Parathyroid adenoma (tissue), 2 donors: ENCODE results near the gene TSR2.
A peak's percentile ranks its signal among the peaks of the same experiment; 100 is the strongest.

Experiments
- H2AFZ ChIP-seq: fragments of 300-600 bp; sonication (generic); one replicate; pipeline ENCODE4 v1.7.0; 2017; ENCODE audit warnings: antibody characterized with exemption, mild to moderate bottlenecking
- H3K27ac ChIP-seq: fragments of 300-600 bp; sonication (generic); one replicate; pipeline ENCODE4 v1.7.0; 2017
- H3K27me3 ChIP-seq: fragments of 300-600 bp; sonication (generic); one replicate; pipeline ENCODE4 v1.7.0; 2017; ENCODE audit warnings: low read length; ENCODE audit not compliant: control insufficient read depth, insufficient read depth
- H3K36me3 ChIP-seq: fragments of 300-600 bp; sonication (generic); one replicate; pipeline ENCODE4 v1.7.0; 2017; ENCODE audit warnings: low read length; ENCODE audit not compliant: control insufficient read depth, insufficient read depth
- H3K4me1 ChIP-seq: fragments of 300-600 bp; sonication (generic); one replicate; pipeline ENCODE4 v1.7.0; 2017; ENCODE audit warnings: control low read depth
- H3K4me2 ChIP-seq: fragments of 300-600 bp; sonication (generic); one replicate; pipeline ENCODE4 v1.7.0; 2017; ENCODE audit warnings: low read length
- H3K4me3 ChIP-seq: fragments of 300-600 bp; sonication (generic); one replicate; pipeline ENCODE4 v1.7.0; 2017; ENCODE audit warnings: low read depth, low read length
- H3K79me2 ChIP-seq: fragments of 300-600 bp; sonication (generic); one replicate; pipeline ENCODE4 v1.7.0; 2017; ENCODE audit warnings: control low read depth
- H3K9ac ChIP-seq: fragments of 300-600 bp; sonication (generic); one replicate; pipeline ENCODE4 v1.7.0; 2017; ENCODE audit warnings: mild to moderate bottlenecking
- H3K9me3 ChIP-seq: fragments of 300-600 bp; sonication (generic); one replicate; pipeline ENCODE4 v1.7.0; 2017; ENCODE audit warnings: low read length; ENCODE audit not compliant: control insufficient read depth
- TF ChIP-seq, protein P1 (sequence below): fragments of 300-600 bp; sonication (generic); IDR thresholded peaks from one replicate; pipeline ENCODE4 v1.7.0; 2017; ENCODE audit warnings: antibody characterized with exemption, mild to moderate bottlenecking
- donor health status: primary hyperparathyroidism.

Gene TSR2

DNA sequence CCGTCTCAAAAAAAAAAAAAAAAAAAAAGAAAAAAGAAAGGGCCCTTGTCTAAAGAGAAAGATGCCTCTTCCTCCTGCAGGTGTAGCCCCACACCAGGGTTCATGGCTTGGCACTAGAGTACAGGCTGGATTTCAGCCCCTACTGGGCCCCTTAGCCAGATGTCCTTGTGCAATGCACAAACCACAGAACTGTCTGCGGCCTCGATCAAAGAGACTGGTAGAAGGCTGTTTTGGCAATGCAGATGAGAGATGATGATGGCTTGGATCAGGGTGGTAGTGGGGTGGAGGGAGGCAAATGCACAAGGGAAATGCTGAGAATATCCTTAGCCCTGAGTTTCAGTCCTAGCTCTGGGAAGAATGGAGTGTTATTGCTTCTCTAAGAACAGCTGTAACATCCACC, 26.5 kb upstream of the TSR2 start:
- Histone ChIP-seq H3K27ac (no peak overlapping the region), H3K4me2 (no peak overlapping the region), H2AFZ (no peak overlapping the region), H3K36me3 (no peaks in the 10 kb centered on the region), H3K79me2 (no peaks in the 10 kb centered on the region), H3K9ac (no peak overlapping the region), H3K9me3 (no peaks in the 10 kb centered on the region), H3K27me3 (no peaks in the 10 kb centered on the region), H3K4me1 (no peaks in the 10 kb centered on the region), H3K4me3 (no peak overlapping the region)
- TF ChIP-seq, protein P1, sequence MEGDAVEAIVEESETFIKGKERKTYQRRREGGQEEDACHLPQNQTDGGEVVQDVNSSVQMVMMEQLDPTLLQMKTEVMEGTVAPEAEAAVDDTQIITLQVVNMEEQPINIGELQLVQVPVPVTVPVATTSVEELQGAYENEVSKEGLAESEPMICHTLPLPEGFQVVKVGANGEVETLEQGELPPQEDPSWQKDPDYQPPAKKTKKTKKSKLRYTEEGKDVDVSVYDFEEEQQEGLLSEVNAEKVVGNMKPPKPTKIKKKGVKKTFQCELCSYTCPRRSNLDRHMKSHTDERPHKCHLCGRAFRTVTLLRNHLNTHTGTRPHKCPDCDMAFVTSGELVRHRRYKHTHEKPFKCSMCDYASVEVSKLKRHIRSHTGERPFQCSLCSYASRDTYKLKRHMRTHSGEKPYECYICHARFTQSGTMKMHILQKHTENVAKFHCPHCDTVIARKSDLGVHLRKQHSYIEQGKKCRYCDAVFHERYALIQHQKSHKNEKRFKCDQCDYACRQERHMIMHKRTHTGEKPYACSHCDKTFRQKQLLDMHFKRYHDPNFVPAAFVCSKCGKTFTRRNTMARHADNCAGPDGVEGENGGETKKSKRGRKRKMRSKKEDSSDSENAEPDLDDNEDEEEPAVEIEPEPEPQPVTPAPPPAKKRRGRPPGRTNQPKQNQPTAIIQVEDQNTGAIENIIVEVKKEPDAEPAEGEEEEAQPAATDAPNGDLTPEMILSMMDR, result no peak

- no peaks in the 10 kb centered on the region for H3K9me3 ChIP-seq
- H3K27me3 ChIP-seq, result no peaks in the 10 kb centered on the region
- no peak overlapping the region for H3K27ac ChIP-seq
- no peak overlapping the region for H3K9ac ChIP-seq
- H3K4me2 ChIP-seq, result no peak overlapping the region
- no peak overlapping the region for H3K4me3 ChIP-seq
- TF ChIP-seq, protein P1, result no peak
- H2AFZ ChIP-seq, result no peak overlapping the region
- no peaks in the 10 kb centered on the region for H3K36me3 ChIP-seq
- no peaks in the 10 kb centered on the region for H3K4me1 ChIP-seq
- H3K79me2 ChIP-seq, result no peaks in the 10 kb centered on the region
Measured at GRCh38 chrX:54415534-54416350, 24.5 kb upstream of the TSR2 start.

- Histone ChIP-seq H3K4me3 (no peak overlapping the region), H3K4me1 (no peaks in the 10 kb centered on the region), H3K9ac (no peak overlapping the region), H3K36me3 (no peaks in the 10 kb centered on the region), H2AFZ (no peak overlapping the region), H3K4me2 (no peak overlapping the region), H3K27me3 (no peaks in the 10 kb centered on the region), H3K9me3 (no peaks in the 10 kb centered on the region), H3K79me2 (no peaks in the 10 kb centered on the region), H3K27ac (no peak overlapping the region)
- TF ChIP-seq, protein P1, result no peak
Measured at GRCh38 chrX:54416965-54417364, 23.2 kb upstream of the TSR2 start.

GRCh38 chrX:54419559-54420302, 20.5 kb upstream of the TSR2 start:
- Histone ChIP-seq H3K27me3 (no peaks in the 10 kb centered on the region), H3K79me2 (no peaks in the 10 kb centered on the region), H3K4me3 (no peak overlapping the region), H3K4me2 (no peak overlapping the region), H3K9me3 (no peaks in the 10 kb centered on the region), H3K27ac (no peak overlapping the region), H2AFZ (peak overlapping the region; percentile 20), H3K9ac (no peak overlapping the region), H3K4me1 (no peaks in the 10 kb centered on the region), H3K36me3 (no peaks in the 10 kb centered on the region)
- TF ChIP-seq, protein P1, result no peak
